GM12864 (cell line): ENCODE measurements around the gene UNG.
A peak's percentile ranks its signal among the peaks of the same experiment; 100 is the strongest.

Experiments
- DNase-seq: peaks from one replicate; pipeline ENCODE4 v3.0.0-alpha.2; 2011; ENCODE audit warnings: low read depth
- H3K4me3 ChIP-seq: 2 replicates; pipeline ENCODE4 v1.5.1; 2011; ENCODE audit warnings: mild to moderate bottlenecking, low read depth, low read length, control low read depth
- TF ChIP-seq, protein P1 (sequence below): IDR thresholded peaks from 2 replicates; pipeline ENCODE4 v1.5.1; 2011; ENCODE audit warnings: low read depth, mild to moderate bottlenecking, moderate library complexity, low read length, control low read depth, inconsistent platforms; ENCODE audit errors: missing control alignments

Gene UNG

DNA sequence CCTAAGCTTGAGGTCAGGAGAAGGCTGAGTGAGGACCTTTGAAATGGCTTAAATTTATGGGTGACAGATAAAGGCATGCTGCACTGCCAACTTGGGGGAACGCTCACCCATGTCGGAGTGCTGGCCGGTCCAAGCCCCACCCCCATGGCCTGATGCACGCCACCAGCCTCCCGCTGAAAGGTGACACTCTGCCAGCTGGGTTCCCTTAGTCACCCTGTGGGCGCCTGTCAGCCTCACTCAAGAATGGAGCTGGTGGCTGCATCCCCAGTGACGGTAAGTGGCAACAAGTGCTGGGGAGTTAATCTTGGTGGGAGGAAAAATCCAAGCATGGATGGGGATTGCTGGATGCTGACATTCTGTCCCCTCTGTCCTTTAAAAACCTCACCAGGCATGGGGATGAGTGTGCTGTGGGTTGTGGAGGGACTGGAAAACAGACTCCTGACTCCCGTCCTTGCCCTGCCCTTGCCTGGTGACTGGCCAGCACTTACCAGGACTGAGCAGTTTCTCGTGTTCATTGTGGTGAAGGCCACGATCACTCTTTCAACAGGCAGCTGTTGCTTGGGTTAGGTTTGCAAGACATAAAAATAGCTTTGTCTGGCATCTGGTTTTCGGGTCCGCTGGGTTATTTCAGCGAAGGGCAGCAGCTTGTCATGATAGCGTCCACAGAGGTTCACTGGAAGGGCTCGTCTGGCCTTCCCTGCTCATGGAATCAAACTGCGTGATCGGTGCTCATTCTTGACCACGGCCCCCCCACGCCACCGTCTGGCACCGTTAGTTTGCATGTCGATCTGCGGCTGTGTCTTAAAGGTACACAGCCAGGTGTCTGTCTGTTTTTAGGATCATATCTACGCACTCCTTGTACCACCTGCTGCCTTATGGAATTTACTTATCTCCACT, 34.0 kb downstream of the UNG start:
- TF ChIP-seq, protein P1, sequence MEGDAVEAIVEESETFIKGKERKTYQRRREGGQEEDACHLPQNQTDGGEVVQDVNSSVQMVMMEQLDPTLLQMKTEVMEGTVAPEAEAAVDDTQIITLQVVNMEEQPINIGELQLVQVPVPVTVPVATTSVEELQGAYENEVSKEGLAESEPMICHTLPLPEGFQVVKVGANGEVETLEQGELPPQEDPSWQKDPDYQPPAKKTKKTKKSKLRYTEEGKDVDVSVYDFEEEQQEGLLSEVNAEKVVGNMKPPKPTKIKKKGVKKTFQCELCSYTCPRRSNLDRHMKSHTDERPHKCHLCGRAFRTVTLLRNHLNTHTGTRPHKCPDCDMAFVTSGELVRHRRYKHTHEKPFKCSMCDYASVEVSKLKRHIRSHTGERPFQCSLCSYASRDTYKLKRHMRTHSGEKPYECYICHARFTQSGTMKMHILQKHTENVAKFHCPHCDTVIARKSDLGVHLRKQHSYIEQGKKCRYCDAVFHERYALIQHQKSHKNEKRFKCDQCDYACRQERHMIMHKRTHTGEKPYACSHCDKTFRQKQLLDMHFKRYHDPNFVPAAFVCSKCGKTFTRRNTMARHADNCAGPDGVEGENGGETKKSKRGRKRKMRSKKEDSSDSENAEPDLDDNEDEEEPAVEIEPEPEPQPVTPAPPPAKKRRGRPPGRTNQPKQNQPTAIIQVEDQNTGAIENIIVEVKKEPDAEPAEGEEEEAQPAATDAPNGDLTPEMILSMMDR: no peak
- no peak overlapping the region for H3K4me3 ChIP-seq
- no peak for DNase-seq

DNA sequence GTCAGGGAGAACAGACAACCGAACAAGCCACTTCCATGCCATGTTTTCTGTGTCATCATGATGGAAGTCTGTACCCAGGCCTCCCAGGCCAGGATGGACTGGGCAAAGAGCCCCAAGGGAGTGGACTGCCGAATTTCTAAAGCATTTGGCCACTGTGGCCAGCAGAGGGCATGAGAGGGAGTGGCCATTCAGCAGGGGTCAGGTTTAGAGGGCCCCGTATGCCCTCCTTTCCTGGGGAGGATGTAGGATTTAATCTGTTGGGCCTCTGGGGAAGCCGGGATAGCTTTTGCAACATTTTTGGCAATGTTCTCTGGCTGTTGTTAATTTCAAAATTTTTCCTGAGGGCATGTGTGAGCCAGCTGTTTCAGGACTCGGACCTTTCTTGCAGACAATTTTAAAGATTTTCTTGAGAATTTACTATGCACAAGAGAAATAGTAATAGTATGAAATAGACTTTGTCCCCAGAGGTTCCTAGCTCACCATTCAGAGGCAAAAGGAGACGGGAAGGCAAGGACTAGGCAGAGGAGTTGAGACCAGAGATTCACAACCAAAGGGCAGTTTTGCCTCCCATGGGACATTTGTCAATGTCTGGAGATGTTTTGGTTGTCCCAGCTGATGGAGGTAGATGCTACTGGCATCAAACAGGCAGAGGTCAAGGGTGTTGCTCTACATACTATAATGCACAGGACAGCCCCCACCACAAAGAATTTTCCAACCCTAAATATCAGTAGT, 37.0 kb downstream of the UNG start:
- TF ChIP-seq, protein P1: peak; percentile 42
- H3K4me3 ChIP-seq: no peak overlapping the region
- no peak for DNase-seq

DNA sequence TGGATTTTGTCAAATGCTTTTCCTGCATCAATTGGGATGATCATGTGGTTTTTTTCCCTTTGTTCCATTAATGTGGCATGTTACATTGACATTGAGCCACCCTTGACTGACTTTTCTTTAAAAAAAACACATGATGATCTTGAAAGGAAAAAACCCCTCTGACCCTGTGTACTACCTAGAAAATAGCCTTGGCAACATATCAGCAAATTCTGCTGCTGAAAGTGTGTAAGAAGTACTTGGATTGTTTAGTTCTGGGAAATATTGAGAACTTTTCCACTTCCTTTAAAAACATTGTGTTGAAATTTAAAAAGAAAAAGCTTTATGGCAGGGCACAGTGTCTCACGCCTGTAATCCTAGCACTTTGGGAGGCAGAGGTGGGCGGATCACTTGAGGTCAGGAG, 39.7 kb downstream of the UNG start:
- no peak for DNase-seq
- H3K4me3 ChIP-seq: no peak overlapping the region
- TF ChIP-seq, protein P1: no peak

DNA sequence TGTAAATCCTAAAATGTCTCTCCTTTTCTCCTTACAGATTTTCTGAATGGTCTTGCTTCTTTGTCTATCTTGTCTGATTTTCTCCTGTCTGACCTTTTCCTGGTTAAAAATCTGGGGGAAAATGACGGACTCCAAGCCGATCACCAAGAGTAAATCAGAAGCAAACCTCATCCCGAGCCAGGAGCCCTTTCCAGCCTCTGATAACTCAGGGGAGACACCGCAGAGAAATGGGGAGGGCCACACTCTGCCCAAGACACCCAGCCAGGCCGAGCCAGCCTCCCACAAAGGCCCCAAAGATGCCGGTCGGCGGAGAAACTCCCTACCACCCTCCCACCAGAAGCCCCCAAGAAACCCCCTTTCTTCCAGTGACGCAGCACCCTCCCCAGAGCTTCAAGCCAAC, 42.0 kb downstream of the UNG start:
- TF ChIP-seq, protein P1: no peak
- H3K4me3 ChIP-seq: no peak overlapping the region
- no peak for DNase-seq

DNA sequence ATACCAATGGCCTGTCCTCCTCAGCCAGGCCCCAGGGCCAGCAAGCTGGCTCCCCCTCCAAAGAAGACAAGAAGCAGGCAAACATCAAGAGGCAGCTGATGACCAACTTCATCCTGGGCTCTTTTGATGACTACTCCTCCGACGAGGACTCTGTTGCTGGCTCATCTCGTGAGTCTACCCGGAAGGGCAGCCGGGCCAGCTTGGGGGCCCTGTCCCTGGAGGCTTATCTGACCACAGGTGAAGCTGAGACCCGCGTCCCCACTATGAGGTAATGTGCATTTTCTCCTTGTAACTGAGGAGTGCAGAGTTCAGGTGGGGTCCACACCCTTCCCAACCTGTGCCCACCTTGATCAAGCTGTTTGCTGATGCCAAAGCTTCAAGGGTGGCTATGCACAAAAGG, 42.4 kb downstream of the UNG start:
- DNase-seq: no peak
- TF ChIP-seq, protein P1: no peak
- no peak overlapping the region for H3K4me3 ChIP-seq

DNA sequence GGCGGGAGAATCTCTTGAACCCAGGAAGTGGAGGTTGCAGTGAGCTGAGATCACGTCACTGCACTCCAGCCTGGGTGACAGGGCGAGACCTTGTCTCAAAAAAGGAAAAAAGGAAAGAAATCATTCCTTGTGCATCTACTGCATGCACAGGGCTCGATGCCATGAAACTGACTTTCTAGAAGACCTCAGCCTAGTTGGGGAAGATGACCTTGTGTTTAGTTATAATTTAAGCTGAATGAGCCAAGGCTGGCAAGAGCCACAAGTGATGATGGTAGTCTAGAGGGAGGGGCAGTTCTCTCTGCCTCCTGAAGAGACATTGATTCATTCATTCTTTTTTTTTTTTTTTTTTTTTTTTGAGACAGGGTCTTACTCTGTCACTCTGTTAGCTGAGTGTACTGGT, 43.2 kb downstream of the UNG start:
- no peak for DNase-seq
- TF ChIP-seq, protein P1: no peak
- no peak overlapping the region for H3K4me3 ChIP-seq
